SK-N-DZ (cell line): ENCODE data around the gene MORN3. TPM values are rescaled to one million over a fixed set of nuclear protein-coding genes. Genes with fewer than 3 reads are reported as not detected.
A peak's percentile ranks its signal among the peaks of the same experiment; 100 is the strongest.
"Not testable (repeated sequence)": the region's sequence is repeated elsewhere in the genome, so short reads cannot be mapped to it uniquely, and the experiment has no call there.

Experiments used
- DNase-seq: peaks from one replicate; pipeline ENCODE4 v3.0.0-alpha.2; 2015; ENCODE audit warnings: low spot score
- polyA plus RNA-seq, 2 experiments: library from polyadenylated mRNA; depleted of rRNA; stranded (reverse); fragments of >200 nt; gene quantifications; 2 replicates each; pipeline ENCODE4 v1.2.3, GENCODE V29; 2014

Gene MORN3
- 0.82 and 1.1 TPM in 2 replicates for polyA plus RNA-seq (2014; cell fraction: cytosol; rRNA removed)
- polyA plus RNA-seq (2014; cell fraction: nucleus; rRNA removed): 0.24 and 0.26 TPM in 2 replicates

- DNase-seq: no peak
Measured at GRCh38 chr12:121669521-121669900, at the start of gene MORN3. Gene MORN3, minus strand, starts transcription at chr12:121669654. Its CDS starts 171 bp downstream, at chr12:121669483.

GRCh38 chr12:121718653-121719239 lies 49.3 kb upstream of the MORN3 start:
- peak; percentile 73 for DNase-seq

- DNase-seq: peak; percentile 60
Measured at GRCh38 chr12:121717041-121717699, 47.7 kb upstream of the MORN3 start.

- no peak for DNase-seq
Measured at GRCh38 chr12:121715862-121716435, 46.5 kb upstream of the MORN3 start.

GRCh38 chr12:121715055-121715454 lies 45.6 kb upstream of the MORN3 start:
- DNase-seq: not testable (repeated sequence)

- DNase-seq: no peak
Measured at GRCh38 chr12:121713793-121714192, 44.3 kb upstream of the MORN3 start.

- DNase-seq: no peak
Measured at GRCh38 chr12:121713257-121713777, 43.9 kb upstream of the MORN3 start.

- peak; percentile 71 for DNase-seq
Measured at GRCh38 chr12:121712461-121713256, 43.2 kb upstream of the MORN3 start, which contains the start of gene TMEM120B. Gene TMEM120B, plus strand, starts transcription at chr12:121712752. Its CDS starts 144 bp downstream, at chr12:121712896.

- DNase-seq: peak; percentile 56
Measured at GRCh38 chr12:121712190-121712460, 42.7 kb upstream of the MORN3 start.

GRCh38 chr12:121711361-121712189 lies 42.1 kb upstream of the MORN3 start:
- no peak for DNase-seq

- no peak for DNase-seq
Measured at GRCh38 chr12:121709478-121709961, 40.1 kb upstream of the MORN3 start.

- DNase-seq: not testable (repeated sequence)
Measured at GRCh38 chr12:121709064-121709424, 39.6 kb upstream of the MORN3 start.

- no peak for DNase-seq
Measured at GRCh38 chr12:121708313-121709063, 39.0 kb upstream of the MORN3 start.

GRCh38 chr12:121705514-121705913 lies 36.1 kb upstream of the MORN3 start:
- no peak for DNase-seq

GRCh38 chr12:121702944-121703343 lies 33.5 kb upstream of the MORN3 start:
- DNase-seq: no peak

GRCh38 chr12:121701667-121702277 lies 32.3 kb upstream of the MORN3 start:
- no peak for DNase-seq

- DNase-seq: not testable (repeated sequence)
Measured at GRCh38 chr12:121697861-121698260, 28.4 kb upstream of the MORN3 start.

- peak; percentile 64 for DNase-seq
Measured at GRCh38 chr12:121697093-121697698, 27.7 kb upstream of the MORN3 start.

GRCh38 chr12:121693155-121693687 lies 23.8 kb upstream of the MORN3 start:
- no peak for DNase-seq
